Nephron progenitor cell (in vitro differentiated cells): ENCODE measurements around the gene PLXNB3.

Experiments
- DNase-seq: peaks from one replicate; pipeline ENCODE4 v3.0.0; 2021
- H3K27ac Mint-ChIP-seq: 2 replicates; pipeline ENCODE4 v1.8.0; 2021; ENCODE audit warnings: mild to moderate bottlenecking, moderate library complexity, mixed read lengths
- H3K27me3 Mint-ChIP-seq: 2 replicates; pipeline ENCODE4 v1.8.0; 2021; ENCODE audit warnings: mild to moderate bottlenecking, low read depth, mixed read lengths; ENCODE audit not compliant: poor library complexity
- H3K36me3 Mint-ChIP-seq: 2 replicates; pipeline ENCODE4 v1.8.0; 2021; ENCODE audit warnings: low read depth, mixed read lengths
- H3K4me1 Mint-ChIP-seq: 2 replicates; pipeline ENCODE4 v1.8.0; 2021; ENCODE audit warnings: mixed read lengths
- H3K4me3 Mint-ChIP-seq: 2 replicates; pipeline ENCODE4 v1.8.0; 2021; ENCODE audit warnings: mild to moderate bottlenecking, moderate library complexity, mixed read lengths
- H3K9me3 Mint-ChIP-seq: 2 replicates; pipeline ENCODE4 v1.8.0; 2021; ENCODE audit warnings: mild to moderate bottlenecking, moderate library complexity, mixed read lengths
- TF ChIP-seq, protein P1 (sequence below): fragments of 200-600 bp; sonication (generic); IDR thresholded peaks from 2 replicates; pipeline ENCODE4 v1.5.0; 2021; ENCODE audit warnings: antibody characterized with exemption

PLXNB3 gene

DNA sequence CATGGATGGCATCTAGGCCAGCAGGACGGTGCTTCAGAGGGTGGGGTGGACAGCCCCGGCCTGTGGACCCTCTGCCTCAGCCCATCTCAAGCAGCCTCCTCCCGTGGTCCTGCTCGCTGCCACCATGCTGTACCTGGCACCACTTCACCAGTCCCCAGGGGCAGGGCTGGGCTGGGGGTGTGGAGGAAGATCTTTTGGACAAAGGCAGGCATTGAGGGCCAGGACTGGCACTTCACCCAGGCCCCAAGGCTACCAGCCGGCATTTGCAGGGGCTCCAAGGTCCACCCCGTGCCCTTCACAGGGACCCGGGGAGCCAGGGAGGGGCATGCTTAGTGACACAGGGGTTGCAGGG, 713 bp downstream of the PLXNB3 start:
- no peak for DNase-seq
- Mint-ChIP-seq H3K36me3 (no peaks in the 10 kb centered on the region), H3K27ac (no peak overlapping the region), H3K9me3 (peaks cover 45% of the 10 kb centered on the region), H3K27me3 (peaks cover 9% of the 10 kb centered on the region), H3K4me3 (no peak overlapping the region), H3K4me1 (peaks cover 7% of the 10 kb centered on the region)
- TF ChIP-seq, protein P1, sequence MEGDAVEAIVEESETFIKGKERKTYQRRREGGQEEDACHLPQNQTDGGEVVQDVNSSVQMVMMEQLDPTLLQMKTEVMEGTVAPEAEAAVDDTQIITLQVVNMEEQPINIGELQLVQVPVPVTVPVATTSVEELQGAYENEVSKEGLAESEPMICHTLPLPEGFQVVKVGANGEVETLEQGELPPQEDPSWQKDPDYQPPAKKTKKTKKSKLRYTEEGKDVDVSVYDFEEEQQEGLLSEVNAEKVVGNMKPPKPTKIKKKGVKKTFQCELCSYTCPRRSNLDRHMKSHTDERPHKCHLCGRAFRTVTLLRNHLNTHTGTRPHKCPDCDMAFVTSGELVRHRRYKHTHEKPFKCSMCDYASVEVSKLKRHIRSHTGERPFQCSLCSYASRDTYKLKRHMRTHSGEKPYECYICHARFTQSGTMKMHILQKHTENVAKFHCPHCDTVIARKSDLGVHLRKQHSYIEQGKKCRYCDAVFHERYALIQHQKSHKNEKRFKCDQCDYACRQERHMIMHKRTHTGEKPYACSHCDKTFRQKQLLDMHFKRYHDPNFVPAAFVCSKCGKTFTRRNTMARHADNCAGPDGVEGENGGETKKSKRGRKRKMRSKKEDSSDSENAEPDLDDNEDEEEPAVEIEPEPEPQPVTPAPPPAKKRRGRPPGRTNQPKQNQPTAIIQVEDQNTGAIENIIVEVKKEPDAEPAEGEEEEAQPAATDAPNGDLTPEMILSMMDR, result no peak

DNA sequence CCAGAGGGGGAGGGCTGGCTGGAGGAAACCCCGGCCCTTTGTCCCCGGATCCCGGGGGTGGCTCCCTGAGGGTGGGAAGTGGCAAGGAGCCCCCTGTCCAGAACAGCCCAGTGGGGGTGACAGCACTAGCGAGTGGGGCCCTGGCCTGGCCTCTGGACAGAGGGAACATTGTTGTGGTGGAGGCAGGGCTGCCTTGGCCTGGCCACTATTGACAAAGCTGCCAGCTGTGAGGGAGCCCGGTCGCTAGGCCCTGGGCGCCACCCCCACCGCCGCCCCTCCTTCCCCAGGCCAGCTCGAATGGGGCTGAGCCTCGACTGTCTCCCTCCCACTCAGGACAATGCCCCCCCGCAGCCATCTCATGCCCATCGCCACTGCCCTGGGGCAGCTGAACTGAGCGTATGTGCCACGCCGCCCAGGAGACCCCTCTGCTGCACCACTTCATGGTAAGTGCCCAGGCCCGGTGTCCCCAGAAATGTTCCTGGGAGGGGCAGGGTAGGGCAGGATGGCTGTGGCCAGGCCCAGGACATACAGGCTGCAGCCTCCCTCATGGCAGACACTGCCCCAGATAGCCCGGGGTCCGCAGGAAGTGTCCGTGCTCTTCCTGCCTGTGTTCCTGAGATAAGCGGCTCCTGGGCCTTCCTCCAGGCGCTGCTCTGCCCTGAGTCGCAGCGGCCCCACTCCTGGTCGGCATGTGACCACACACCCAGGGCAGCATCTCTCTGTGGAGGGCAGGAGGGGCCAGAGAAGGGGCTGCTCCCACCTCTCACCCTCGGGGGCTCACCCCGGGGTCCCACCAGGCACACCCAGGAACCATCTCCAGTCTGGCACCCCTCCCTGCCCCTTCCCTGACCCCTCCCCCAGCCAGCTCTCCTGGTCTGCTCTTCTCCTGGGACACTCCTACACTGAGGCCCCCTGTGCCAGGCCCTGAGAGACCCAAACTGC, 1.4 kb downstream of the PLXNB3 start:
- Mint-ChIP-seq H3K4me1 (peaks cover 7% of the 10 kb centered on the region), H3K27ac (no peak overlapping the region), H3K9me3 (peaks cover 46% of the 10 kb centered on the region), H3K27me3 (peaks cover 10% of the 10 kb centered on the region), H3K36me3 (no peaks in the 10 kb centered on the region), H3K4me3 (no peak overlapping the region)
- DNase-seq, result no peak
- TF ChIP-seq, protein P1, result no peak

DNA sequence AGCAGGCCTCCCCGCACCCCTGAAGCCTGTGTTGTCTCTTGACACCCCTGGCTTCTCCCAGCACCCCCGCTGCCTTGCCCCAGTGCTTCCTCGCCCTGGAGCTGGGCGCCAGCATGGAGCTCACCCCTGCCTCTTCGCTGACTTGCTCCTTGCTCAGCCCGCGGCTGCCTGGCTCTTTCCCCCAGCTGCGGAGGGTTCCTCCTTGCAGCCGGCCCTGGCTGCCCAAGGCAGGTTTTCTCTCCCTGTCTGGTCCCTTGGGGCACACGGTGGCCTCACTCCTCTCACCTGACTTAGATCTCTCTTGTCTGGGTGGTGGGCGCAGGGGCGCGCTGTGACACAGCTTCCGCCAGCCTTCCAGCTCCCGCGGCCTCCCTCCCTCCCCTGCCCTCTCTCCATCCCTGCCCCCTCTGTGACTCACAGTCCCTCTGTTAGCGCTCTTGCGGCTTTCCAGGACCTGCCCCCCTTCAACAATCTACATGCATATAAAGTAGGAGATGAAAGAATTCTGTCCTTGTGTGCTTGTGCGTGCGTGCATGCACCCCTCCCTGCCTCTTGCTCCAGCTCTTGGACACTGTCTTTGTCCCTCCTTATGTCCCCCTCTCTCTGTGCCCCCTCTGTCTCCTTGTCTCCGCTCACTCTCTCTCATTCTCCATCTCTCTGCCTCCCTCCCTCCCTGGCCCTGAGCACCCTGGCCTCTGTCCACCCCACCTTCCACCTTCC, 2.2 kb downstream of the PLXNB3 start:
- Mint-ChIP-seq H3K4me3 (no peak overlapping the region), H3K9me3 (peaks cover 43% of the 10 kb centered on the region), H3K36me3 (no peaks in the 10 kb centered on the region), H3K27ac (no peak overlapping the region), H3K4me1 (peaks cover 7% of the 10 kb centered on the region), H3K27me3 (peaks cover 6% of the 10 kb centered on the region)
- no peak for DNase-seq
- TF ChIP-seq, protein P1, result no peak

DNA sequence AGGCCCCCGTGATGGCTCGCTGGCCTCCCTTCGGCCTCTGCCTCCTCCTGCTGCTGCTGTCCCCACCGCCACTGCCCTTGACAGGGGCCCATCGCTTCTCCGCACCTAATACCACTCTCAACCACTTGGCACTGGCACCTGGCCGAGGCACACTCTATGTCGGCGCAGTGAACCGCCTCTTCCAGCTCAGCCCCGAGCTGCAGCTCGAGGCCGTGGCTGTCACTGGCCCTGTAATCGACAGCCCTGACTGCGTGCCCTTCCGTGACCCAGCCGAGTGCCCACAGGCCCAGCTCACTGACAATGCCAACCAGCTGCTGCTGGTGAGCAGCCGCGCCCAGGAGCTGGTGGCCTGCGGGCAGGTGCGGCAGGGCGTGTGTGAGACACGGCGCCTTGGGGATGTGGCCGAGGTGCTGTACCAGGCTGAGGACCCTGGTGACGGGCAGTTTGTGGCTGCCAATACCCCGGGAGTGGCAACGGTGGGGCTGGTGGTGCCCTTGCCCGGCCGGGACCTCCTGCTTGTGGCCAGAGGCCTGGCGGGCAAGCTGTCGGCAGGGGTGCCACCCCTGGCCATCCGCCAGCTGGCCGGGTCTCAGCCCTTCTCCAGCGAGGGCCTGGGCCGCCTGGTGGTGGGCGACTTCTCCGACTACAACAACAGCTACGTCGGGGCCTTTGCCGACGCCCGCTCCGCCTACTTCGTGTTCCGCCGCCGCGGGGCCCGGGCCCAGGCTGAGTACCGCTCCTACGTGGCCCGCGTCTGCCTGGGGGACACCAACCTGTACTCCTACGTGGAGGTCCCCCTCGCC, 3.0 kb downstream of the PLXNB3 start:
- Mint-ChIP-seq H3K4me3 (no peak overlapping the region), H3K9me3 (peaks cover 36% of the 10 kb centered on the region), H3K27ac (no peak overlapping the region), H3K27me3 (peaks cover 6% of the 10 kb centered on the region), H3K4me1 (peaks cover 7% of the 10 kb centered on the region), H3K36me3 (no peaks in the 10 kb centered on the region)
- DNase-seq, result no peak
- TF ChIP-seq, protein P1, result no peak

DNA sequence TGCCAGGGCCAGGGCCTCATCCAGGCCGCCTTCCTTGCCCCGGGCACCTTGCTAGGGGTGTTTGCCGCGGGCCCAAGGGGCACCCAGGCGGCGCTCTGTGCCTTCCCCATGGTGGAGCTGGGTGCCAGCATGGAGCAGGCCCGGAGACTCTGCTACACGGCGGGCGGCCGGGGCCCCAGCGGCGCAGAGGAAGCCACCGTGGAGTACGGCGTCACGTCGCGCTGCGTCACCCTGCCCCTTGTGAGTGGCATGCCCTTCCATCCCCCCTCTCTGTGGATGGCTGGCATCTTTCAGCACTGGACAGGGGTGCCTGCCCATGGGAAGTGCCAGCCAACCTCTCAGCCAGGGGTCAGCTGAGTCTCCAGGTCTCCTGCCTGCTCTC, 3.6 kb downstream of the PLXNB3 start:
- Mint-ChIP-seq H3K36me3 (no peaks in the 10 kb centered on the region), H3K27ac (no peak overlapping the region), H3K4me3 (no peak overlapping the region), H3K27me3 (peaks cover 6% of the 10 kb centered on the region), H3K9me3 (peaks cover 38% of the 10 kb centered on the region), H3K4me1 (peaks cover 7% of the 10 kb centered on the region)
- no peak for DNase-seq
- TF ChIP-seq, protein P1, result no peak
